Lower lobe of right lung (tissue), 2 donors: ENCODE results near the gene CD226. TPM values are rescaled to one million over a fixed set of nuclear protein-coding genes. Genes with fewer than 3 reads are reported as not detected.

Experiments used
- ATAC-seq, 2 donors: fragments of 200-7000 bp; cut with Tn5 transposase; one replicate each; pipeline ENCODE4 v1.9.1; 2020 to 2022; ENCODE audit warnings: mild to moderate bottlenecking in 2 of 2, moderate library complexity in 2 of 2
- DNase-seq: peaks from one replicate; pipeline ENCODE4 v3.0.0-alpha.2; 2020
- H3K27ac ChIP-seq: fragments of 200-600 bp; one replicate; pipeline ENCODE4 v1.8.0; 2022
- H3K27me3 ChIP-seq: fragments of 200-600 bp; one replicate; pipeline ENCODE4 v1.8.0; 2022; ENCODE audit warnings: low read depth
- H3K36me3 ChIP-seq: fragments of 200-600 bp; one replicate; pipeline ENCODE4 v1.8.0; 2022; ENCODE audit warnings: mild to moderate bottlenecking
- H3K4me1 ChIP-seq: fragments of 200-600 bp; one replicate; pipeline ENCODE4 v1.8.0; 2022
- H3K4me3 ChIP-seq: fragments of 200-600 bp; one replicate; pipeline ENCODE4 v1.8.0; 2022; ENCODE audit warnings: mild to moderate bottlenecking
- H3K9me3 ChIP-seq: fragments of 200-600 bp; one replicate; pipeline ENCODE4 v1.8.0; 2022
- intact Hi-C: fragments of 100-400 bp; cut with DNase I; formaldehyde crosslinking; loops from one replicate; pipeline ENCODE4 v1.11.0; 2022
- total RNA-seq: library from RNA; stranded (reverse); fragmentation: NEBNext Ultra II Directional; extraction: Animal tissue kit (Norgen Biotek cat#: 25700); gene quantifications from one replicate; pipeline ENCODE4 v1.2.1, GENCODE V29; 2021
- TF ChIP-seq, protein P1 (sequence below): fragments of 200-600 bp; IDR thresholded peaks from one replicate; pipeline ENCODE4 v1.8.0; 2022; ENCODE audit warnings: antibody characterized with exemption, mild to moderate bottlenecking
- donor health status: DM: no; HTN: yes; CAD: no; lungs with severe emphysema.

Gene CD226
- total RNA-seq, 1 donor from 2014 or later = 5.4 TPM

DNA sequence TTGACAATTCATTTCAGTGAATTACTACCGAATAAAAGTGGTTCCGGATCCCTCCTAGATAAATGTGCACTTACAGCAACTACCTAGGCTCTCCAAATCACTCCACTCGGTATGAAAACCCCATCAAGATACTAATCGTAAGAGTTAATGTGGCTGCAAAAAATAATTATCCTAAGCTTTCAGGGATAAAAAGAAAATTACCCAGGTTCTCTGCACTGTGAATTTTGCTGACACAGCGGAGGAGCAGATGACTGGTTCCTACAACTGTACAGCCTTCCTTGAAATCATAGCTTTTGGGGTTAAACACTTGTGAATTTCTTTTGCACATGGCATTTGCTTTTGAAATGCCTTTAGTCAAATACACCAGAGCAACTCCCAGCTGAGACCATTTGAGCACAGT is 104.7 kb downstream of the CD226 start:
- intact Hi-C loops = no loop called here
- Histone ChIP-seq H3K36me3 (no peaks in the 10 kb centered on the region), H3K27ac (no peak overlapping the region), H3K4me1 (peaks cover 13% of the 10 kb centered on the region), H3K9me3 (no peaks in the 10 kb centered on the region), H3K27me3 (no peaks in the 10 kb centered on the region), H3K4me3 (no peak overlapping the region)
- TF ChIP-seq, protein P1, sequence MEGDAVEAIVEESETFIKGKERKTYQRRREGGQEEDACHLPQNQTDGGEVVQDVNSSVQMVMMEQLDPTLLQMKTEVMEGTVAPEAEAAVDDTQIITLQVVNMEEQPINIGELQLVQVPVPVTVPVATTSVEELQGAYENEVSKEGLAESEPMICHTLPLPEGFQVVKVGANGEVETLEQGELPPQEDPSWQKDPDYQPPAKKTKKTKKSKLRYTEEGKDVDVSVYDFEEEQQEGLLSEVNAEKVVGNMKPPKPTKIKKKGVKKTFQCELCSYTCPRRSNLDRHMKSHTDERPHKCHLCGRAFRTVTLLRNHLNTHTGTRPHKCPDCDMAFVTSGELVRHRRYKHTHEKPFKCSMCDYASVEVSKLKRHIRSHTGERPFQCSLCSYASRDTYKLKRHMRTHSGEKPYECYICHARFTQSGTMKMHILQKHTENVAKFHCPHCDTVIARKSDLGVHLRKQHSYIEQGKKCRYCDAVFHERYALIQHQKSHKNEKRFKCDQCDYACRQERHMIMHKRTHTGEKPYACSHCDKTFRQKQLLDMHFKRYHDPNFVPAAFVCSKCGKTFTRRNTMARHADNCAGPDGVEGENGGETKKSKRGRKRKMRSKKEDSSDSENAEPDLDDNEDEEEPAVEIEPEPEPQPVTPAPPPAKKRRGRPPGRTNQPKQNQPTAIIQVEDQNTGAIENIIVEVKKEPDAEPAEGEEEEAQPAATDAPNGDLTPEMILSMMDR = no peak
- DNase-seq (no peak), ATAC-seq (no peak)

DNA sequence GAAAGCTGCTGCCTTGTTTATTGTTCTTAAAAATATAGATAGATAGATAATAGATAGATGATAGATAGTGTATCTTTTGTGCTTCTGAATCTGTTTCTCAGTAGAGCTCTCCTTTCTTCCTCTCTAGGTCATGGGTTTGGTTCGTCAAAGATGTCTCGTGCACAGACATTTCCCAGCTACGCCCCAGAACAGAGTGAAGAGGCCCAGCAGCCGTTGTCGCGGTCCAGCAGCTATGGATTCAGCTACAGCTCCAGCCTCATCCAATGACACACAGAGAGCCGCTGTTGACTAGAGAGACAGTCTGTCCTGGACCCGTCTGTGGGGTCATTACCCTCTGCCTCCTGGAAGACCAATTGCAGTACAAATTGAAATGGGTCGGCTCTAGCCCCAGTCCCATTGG is 106.6 kb downstream of the CD226 start:
- ATAC-seq (no peak), DNase-seq (no peak)
- Histone ChIP-seq H3K4me1 (peaks cover 8% of the 10 kb centered on the region), H3K9me3 (no peaks in the 10 kb centered on the region), H3K4me3 (no peak overlapping the region), H3K36me3 (no peaks in the 10 kb centered on the region), H3K27me3 (no peaks in the 10 kb centered on the region), H3K27ac (no peak overlapping the region)
- intact Hi-C loops = no loop called here
- TF ChIP-seq, protein P1 = no peak

DNA sequence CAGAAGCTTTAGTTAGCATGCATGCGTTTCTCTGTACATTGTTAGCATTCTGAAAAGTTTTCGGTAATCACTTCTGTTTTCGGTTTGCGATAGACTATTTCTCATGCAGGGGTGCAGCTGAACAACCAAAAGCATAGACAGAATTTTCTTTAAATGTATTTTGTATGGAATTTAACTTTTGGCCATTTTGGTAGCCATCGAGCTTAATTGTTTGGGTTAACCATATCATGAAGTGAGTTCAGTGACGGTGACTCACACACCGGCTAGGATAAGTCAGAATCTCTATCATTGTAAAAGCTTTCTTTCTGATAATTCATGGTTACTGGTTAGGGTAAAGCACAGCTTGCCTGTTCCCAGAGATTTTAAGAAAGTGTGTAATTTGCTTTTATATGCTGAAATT is 107.2 kb downstream of the CD226 start:
- TF ChIP-seq, protein P1 = no peak
- no peak overlapping the region for H3K4me3 ChIP-seq
- peaks cover 1% of the 10 kb centered on the region for H3K4me1 ChIP-seq
- no peak overlapping the region for H3K27ac ChIP-seq
- H3K27me3 ChIP-seq = no peaks in the 10 kb centered on the region
- H3K9me3 ChIP-seq = no peaks in the 10 kb centered on the region
- intact Hi-C loops = no loop called here
- no peak for ATAC-seq
- no peaks in the 10 kb centered on the region for H3K36me3 ChIP-seq
- DNase-seq = no peak

DNA sequence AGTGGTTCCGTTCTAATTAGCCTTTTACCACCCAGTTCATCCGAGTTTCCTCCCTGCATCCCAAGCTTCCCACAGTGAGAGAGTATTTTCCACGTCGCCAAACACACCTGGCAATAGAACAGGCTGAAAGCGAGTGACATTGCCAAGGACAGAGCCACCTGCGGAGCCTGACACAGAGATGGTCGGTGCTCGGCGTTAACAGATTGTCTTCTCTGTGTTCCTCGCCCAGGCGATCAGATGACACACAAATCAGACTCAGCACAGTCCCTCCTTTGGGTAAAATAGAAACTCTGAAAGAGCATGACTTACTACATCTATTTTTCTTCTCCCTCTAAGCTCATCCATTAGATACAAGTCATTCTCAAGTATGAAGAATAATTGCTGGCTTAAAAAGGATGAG is 107.7 kb downstream of the CD226 start:
- no peaks in the 10 kb centered on the region for H3K27me3 ChIP-seq
- no peaks in the 10 kb centered on the region for H3K4me1 ChIP-seq
- no peak overlapping the region for H3K4me3 ChIP-seq
- no peak for DNase-seq
- TF ChIP-seq, protein P1 = no peak
- intact Hi-C loops = no loop called here
- H3K9me3 ChIP-seq = no peaks in the 10 kb centered on the region
- H3K27ac ChIP-seq = no peak overlapping the region
- no peak for ATAC-seq
- H3K36me3 ChIP-seq = no peaks in the 10 kb centered on the region

DNA sequence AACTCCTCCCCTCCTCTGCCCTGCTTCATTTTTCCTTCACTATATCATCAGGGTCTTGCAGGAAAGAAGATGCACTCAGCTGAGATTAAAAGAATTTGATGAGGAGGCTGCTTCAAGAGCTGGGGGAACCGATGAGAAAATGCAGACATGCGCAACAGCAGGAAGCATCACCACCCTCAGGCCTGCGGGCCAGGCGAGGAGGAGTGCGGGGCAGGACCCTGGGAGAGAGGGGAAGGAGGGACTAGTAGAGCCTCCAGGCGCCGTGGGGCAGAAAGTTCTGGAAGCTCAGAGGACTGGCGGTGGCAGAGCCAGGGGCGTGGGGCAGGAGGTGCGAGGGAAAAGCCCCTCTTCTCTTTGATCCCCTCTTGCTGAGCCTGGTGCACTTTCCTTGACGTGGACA is 108.2 kb downstream of the CD226 start:
- Histone ChIP-seq H3K4me3 (no peak overlapping the region), H3K27ac (no peak overlapping the region), H3K9me3 (no peaks in the 10 kb centered on the region), H3K27me3 (no peaks in the 10 kb centered on the region), H3K4me1 (no peaks in the 10 kb centered on the region), H3K36me3 (no peaks in the 10 kb centered on the region)
- TF ChIP-seq, protein P1 = no peak
- intact Hi-C loops = no loop called here
- ATAC-seq (no peak), DNase-seq (no peak)
